SJSA1 (cell line): ENCODE results near the gene MGLL. TPM values are rescaled to one million over a fixed set of nuclear protein-coding genes. Genes with fewer than 3 reads are reported as not detected.

Experiments used
- DNase-seq, 2 experiments: peaks; one replicate each; pipeline ENCODE4 v3.0.0-alpha.2; 2015 to 2020; ENCODE audit warnings: low spot score in 2 of 2, low read depth in 1 of 2
- H3K27ac ChIP-seq: fragments of 250-450 bp; sonication (Bioruptor Pico); 2 replicates; pipeline ENCODE4 v1.5.1; 2020; ENCODE audit warnings: mild to moderate bottlenecking, moderate library complexity
- H3K27me3 ChIP-seq: fragments of 250-450 bp; sonication (Bioruptor Pico); replicated peaks from 2 replicates; pipeline ENCODE4 v1.5.1; 2020; ENCODE audit warnings: mild to moderate bottlenecking, moderate library complexity
- H3K36me3 ChIP-seq: fragments of 250-450 bp; sonication (Bioruptor Pico); 2 replicates; pipeline ENCODE4 v1.5.1; 2020; ENCODE audit warnings: mild to moderate bottlenecking
- H3K4me1 ChIP-seq: fragments of 250-450 bp; sonication (Bioruptor Pico); replicated peaks from 2 replicates; pipeline ENCODE4 v1.6.1; 2021; ENCODE audit warnings: mild to moderate bottlenecking
- H3K4me3 ChIP-seq: fragments of 250-450 bp; sonication (Bioruptor Pico); 2 replicates; pipeline ENCODE4 v1.5.1; 2020; ENCODE audit warnings: mild to moderate bottlenecking
- H3K9me3 ChIP-seq: fragments of 250-450 bp; sonication (Bioruptor Pico); replicated peaks from 2 replicates; pipeline ENCODE4 v1.5.1; 2020; ENCODE audit warnings: mild to moderate bottlenecking
- total RNA-seq: library from RNA; depleted of rRNA; stranded (reverse); fragments of >200 nt; shearing (Covaris generic); gene quantifications from 2 replicates; pipeline ENCODE4 v1.2.3, GENCODE V29; 2014

Gene MGLL
- total RNA-seq, 1 experiment from 2014 or later: 47.7 TPM

DNA sequence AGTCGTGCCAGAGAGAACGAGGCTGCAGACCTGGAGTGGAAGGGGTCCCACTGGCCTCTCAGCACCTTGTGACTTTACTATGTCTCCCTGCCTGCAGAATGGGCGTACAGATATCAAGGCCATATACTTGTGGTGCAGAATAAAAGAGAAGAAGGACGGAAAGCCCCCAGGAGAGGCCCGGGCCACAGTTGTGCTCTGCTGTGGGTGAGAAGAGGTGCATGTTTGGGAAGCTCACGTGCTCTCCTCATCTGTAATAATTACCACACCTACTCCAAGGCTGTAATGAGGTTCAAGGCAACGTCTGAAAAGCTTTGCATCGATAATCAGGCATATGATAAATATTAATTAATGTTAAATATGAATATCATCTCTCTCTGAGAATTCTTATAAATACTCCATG, 58.0 kb downstream of the MGLL start:
- no peak for DNase-seq
- Histone ChIP-seq H3K27ac (peak overlapping the region; percentile 65; the same call in 1 of the 2 replicates), H3K4me1 (peaks cover 80% of the 10 kb centered on the region)

DNA sequence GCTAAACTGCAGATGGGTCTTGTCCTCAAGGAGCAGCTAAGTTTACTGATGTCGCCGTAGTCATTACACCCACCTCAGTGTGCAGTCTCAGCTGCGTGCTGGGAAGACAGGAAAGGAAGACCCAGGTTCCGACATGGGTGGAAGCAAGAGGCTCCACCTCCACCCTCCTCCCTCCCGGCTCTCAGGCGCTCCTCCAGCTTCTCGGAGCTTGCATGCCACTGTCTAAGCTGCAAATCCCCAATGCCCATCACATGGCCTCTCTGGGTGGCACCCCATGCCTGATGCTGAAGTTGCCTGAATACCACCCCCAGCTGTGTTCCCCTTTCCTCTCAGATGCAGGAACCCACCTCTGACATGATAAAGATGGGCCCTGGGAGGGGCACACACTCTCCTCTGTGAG, 58.5 kb downstream of the MGLL start:
- H3K4me3 ChIP-seq: no peak overlapping the region
- peaks cover 75% of the 10 kb centered on the region for H3K4me1 ChIP-seq
- H3K27me3 ChIP-seq: no peaks in the 10 kb centered on the region
- H3K27ac ChIP-seq: no peak overlapping the region
- no peak for DNase-seq
- H3K36me3 ChIP-seq: peaks cover 5% of the 10 kb centered on the region; the same call in 1 of the 2 replicates
- no peaks in the 10 kb centered on the region for H3K9me3 ChIP-seq

More for the DNA sequence above, 58.0 kb downstream of the MGLL start:
- H3K9me3 ChIP-seq: no peaks in the 10 kb centered on the region
- H3K27me3 ChIP-seq: no peaks in the 10 kb centered on the region
- peaks cover 5% of the 10 kb centered on the region; the same call in 1 of the 2 replicates for H3K36me3 ChIP-seq
- no peak overlapping the region for H3K4me3 ChIP-seq

- Histone ChIP-seq H3K4me3 (no peak overlapping the region), H3K27me3 (no peaks in the 10 kb centered on the region), H3K27ac (no peak overlapping the region), H3K4me1 (peaks cover 70% of the 10 kb centered on the region), H3K9me3 (no peaks in the 10 kb centered on the region), H3K36me3 (peaks cover 5% of the 10 kb centered on the region; the same call in 1 of the 2 replicates)
- no peak for DNase-seq
Measured at GRCh38 chr3:127763337-127763736, 59.0 kb downstream of the MGLL start.

GRCh38 chr3:127762787-127763105, 59.6 kb downstream of the MGLL start:
- DNase-seq: no peak
- no peaks in the 10 kb centered on the region for H3K27me3 ChIP-seq
- H3K36me3 ChIP-seq: peaks cover 5% of the 10 kb centered on the region; the same call in 1 of the 2 replicates
- H3K4me1 ChIP-seq: peaks cover 64% of the 10 kb centered on the region
- H3K4me3 ChIP-seq: no peak overlapping the region
- H3K9me3 ChIP-seq: no peaks in the 10 kb centered on the region
- H3K27ac ChIP-seq: no peak overlapping the region

DNA sequence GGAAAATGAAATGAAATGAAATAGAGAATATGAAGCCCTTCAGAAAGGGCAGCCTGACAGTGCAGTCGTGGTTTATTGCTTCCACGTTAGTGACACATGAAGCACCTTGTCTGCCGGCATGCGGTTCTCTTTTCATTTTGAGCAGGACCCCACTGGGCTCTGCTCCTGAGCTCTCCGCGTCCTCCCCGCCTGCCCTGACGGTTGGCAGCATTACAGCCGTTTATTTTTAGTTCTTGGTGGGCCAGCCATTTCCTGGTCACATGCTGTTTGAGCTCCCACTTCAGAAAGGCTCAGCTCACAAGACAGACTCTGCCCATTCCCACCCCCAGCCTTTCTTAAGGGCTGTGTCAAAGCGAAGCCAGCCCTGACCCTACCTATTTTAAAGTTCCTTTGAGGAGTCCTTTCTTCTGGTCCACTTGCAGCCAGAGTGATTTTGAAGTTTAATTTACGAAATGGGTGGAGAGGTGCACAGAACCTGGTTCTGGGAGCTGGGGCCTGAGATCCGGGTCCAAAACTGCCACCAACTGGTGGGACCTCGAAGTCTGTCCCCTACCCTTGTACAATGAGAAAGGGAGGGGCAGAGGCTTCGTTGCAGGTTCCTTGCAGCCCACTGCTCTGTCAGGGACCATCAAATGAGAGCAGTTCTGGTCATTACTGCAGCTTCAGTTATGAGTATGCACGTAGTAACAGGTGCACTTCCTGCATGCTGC, 60.1 kb downstream of the MGLL start:
- Histone ChIP-seq H3K36me3 (peaks cover 5% of the 10 kb centered on the region; the same call in 1 of the 2 replicates), H3K4me1 (peaks cover 59% of the 10 kb centered on the region), H3K4me3 (no peak overlapping the region), H3K9me3 (no peaks in the 10 kb centered on the region), H3K27me3 (no peaks in the 10 kb centered on the region), H3K27ac (no peak overlapping the region)
- no peak for DNase-seq

GRCh38 chr3:127761441-127761801, 60.9 kb downstream of the MGLL start:
- H3K9me3 ChIP-seq: no peaks in the 10 kb centered on the region
- no peak overlapping the region for H3K27ac ChIP-seq
- DNase-seq: no peak
- no peaks in the 10 kb centered on the region for H3K27me3 ChIP-seq
- peaks cover 51% of the 10 kb centered on the region for H3K4me1 ChIP-seq
- H3K36me3 ChIP-seq: peaks cover 5% of the 10 kb centered on the region; the same call in 1 of the 2 replicates
- no peak overlapping the region for H3K4me3 ChIP-seq

- H3K4me3 ChIP-seq: no peak overlapping the region
- H3K36me3 ChIP-seq: peaks cover 5% of the 10 kb centered on the region; the same call in 1 of the 2 replicates
- H3K27ac ChIP-seq: no peak overlapping the region
- DNase-seq: no peak
- H3K27me3 ChIP-seq: no peaks in the 10 kb centered on the region
- H3K4me1 ChIP-seq: peaks cover 46% of the 10 kb centered on the region
- H3K9me3 ChIP-seq: no peaks in the 10 kb centered on the region
Measured at GRCh38 chr3:127760791-127761440, 61.4 kb downstream of the MGLL start.

GRCh38 chr3:127760361-127760760, 62.0 kb downstream of the MGLL start:
- no peak overlapping the region for H3K27ac ChIP-seq
- peaks cover 40% of the 10 kb centered on the region for H3K4me1 ChIP-seq
- DNase-seq: no peak
- H3K9me3 ChIP-seq: no peaks in the 10 kb centered on the region
- H3K4me3 ChIP-seq: no peak overlapping the region
- no peaks in the 10 kb centered on the region for H3K27me3 ChIP-seq
- H3K36me3 ChIP-seq: peaks cover 5% of the 10 kb centered on the region; the same call in 1 of the 2 replicates

DNA sequence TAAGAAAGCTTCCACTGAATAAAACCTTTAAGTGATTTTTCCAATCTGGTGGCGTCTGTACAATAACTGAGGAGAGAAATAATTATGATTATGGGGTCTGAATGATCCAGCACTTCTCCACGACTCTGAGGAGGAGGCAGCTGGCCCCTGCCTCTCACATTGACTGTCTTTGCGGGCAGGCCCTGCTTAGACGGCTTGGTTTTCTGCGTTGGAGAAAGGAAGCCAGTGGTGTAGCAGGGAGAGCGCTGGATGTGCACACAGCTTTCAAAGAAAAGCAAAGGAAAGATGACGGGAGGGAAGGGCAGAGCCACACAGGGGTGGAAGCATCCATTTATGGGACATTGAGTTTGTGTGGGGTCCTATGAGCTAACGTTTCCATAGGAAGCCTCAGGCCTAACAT, 62.5 kb downstream of the MGLL start:
- no peak for DNase-seq
- Histone ChIP-seq H3K36me3 (peaks cover 5% of the 10 kb centered on the region; the same call in 1 of the 2 replicates), H3K9me3 (no peaks in the 10 kb centered on the region), H3K4me1 (peaks cover 35% of the 10 kb centered on the region), H3K27me3 (no peaks in the 10 kb centered on the region), H3K4me3 (no peak overlapping the region), H3K27ac (no peak overlapping the region)

- H3K27me3 ChIP-seq: no peaks in the 10 kb centered on the region
- peaks cover 5% of the 10 kb centered on the region; the same call in 1 of the 2 replicates for H3K36me3 ChIP-seq
- no peak overlapping the region for H3K4me3 ChIP-seq
- no peak overlapping the region for H3K27ac ChIP-seq
- DNase-seq: no peak
- no peaks in the 10 kb centered on the region for H3K9me3 ChIP-seq
- H3K4me1 ChIP-seq: peaks cover 17% of the 10 kb centered on the region
Measured at GRCh38 chr3:127758013-127758412, 64.3 kb downstream of the MGLL start.

DNA sequence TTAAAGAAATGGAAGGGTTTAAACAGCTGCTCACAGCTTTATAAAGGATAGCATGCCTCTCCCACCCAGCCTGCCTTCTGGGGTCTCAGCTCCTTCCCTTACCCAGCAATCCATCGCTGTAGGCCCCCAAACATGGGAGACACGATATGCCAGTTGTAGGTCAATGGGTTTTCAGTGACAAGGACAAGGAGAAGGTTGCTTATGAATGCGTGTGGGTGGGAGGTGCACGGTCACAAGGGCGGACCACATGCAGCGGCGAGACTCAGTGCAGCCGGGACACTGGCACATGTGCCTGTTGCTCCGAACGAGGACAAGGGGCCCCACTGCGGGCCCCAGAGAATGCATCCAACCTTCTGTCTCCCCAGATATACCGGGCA, 67.0 kb downstream of the MGLL start:
- no peak for DNase-seq
- Histone ChIP-seq H3K9me3 (no peaks in the 10 kb centered on the region), H3K27ac (no peak overlapping the region), H3K4me1 (peaks cover 12% of the 10 kb centered on the region), H3K36me3 (no peaks in the 10 kb centered on the region), H3K4me3 (no peak overlapping the region), H3K27me3 (no peaks in the 10 kb centered on the region)

DNA sequence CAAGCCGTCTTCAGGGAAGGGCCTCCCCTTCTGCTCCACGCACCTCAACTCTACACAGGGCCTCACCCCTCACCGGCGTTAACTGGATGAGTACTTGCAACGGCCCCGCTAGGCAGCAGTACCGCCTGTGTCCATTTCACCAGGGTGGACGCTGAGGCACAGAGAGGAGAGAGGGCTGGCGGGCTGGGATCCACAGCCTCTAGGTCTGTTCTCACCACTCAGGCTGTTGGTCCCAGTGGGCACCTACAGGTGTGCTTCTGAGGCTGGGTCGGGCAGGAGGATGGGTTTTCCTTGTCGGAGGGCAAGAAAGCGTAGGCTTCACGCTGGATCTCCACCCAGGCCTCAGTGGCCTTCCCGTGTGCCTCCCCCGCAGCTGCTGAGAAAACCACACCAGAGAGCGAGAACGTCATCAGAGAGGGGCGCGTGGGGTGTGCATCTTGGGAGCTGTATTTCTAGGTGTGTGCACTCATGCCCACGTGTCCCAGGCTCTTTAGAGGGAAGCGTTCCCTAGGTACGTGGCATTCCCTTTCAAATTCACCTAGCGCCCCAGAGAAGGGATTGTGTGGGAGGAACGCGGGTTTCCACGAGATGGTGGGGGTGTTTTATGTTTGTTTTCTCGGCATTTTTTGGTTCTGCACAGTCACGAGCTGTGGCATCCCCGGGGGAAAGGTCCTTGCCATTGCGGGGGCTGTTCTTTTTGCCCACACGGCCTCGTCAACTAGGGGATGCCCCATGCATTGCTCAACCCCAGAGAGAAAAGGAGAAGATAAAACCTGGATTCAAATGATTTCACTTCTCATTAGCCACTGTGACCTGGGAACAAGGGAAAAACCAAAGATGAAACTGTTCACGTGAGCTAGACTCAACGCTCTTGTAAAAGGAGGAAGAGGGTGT, 67.7 kb downstream of the MGLL start:
- DNase-seq: no peak
- no peaks in the 10 kb centered on the region for H3K36me3 ChIP-seq
- H3K27me3 ChIP-seq: no peaks in the 10 kb centered on the region
- H3K9me3 ChIP-seq: no peaks in the 10 kb centered on the region
- H3K27ac ChIP-seq: no peak overlapping the region
- peaks cover 19% of the 10 kb centered on the region for H3K4me1 ChIP-seq
- no peak overlapping the region for H3K4me3 ChIP-seq

DNA sequence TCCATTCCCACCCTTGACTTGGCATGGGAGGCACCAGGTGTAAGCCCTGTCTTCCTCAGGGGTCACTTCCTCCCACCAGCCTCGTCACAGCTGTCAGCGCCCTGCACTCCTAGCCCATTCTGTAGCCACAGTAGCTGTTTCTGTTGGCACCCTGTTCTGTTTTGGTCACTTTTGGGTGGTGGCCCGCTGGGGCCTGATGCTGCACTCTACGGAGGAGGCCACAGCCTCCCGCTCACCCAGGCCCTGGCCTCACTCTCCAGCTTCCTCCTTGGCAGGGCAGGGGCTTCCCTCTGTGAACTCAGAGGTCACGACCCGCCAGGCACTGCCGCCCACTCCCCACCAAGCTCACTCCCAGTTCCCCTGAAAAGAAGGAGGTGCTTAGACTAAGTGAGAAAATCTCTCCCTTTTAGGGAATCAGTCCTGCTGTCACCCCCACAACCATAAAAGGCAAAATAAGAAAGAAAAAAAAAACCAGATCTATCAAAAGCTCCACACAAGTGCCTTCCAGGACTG, 68.4 kb downstream of the MGLL start:
- H3K9me3 ChIP-seq: no peaks in the 10 kb centered on the region
- H3K27me3 ChIP-seq: no peaks in the 10 kb centered on the region
- H3K27ac ChIP-seq: no peak overlapping the region
- H3K36me3 ChIP-seq: no peaks in the 10 kb centered on the region
- peaks cover 26% of the 10 kb centered on the region for H3K4me1 ChIP-seq
- no peak for DNase-seq
- H3K4me3 ChIP-seq: no peak overlapping the region
